ENCODE results near the gene GANAB. TPM values are rescaled to one million over a fixed set of nuclear protein-coding genes. Genes with fewer than 3 reads are reported as not detected.
"Not testable (repeated sequence)": the region's sequence is repeated elsewhere in the genome, so short reads cannot be mapped to it uniquely, and the experiment has no call there.

The GANAB gene
- total RNA-seq, 4 donors from 2014 or later = 76.0 to 118 (median 102) TPM

DNA sequence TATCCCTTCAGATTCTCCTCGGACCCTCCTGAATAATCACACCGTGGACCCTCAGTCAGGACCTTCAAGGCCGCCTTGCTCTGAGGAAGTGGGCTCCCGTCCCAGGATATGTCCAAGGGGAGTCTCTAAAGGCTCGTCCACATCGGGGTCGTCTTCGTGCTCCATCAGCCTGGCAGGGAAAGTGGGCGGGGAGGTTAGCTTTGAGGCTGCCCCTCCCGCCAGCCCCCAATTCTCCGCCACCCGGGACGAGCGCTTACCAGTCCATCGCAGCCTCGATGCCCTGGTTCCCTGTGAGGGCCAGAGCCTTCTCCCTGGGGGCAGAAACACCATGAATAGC is 32.0 kb upstream of the GANAB start:
- Histone ChIP-seq H3K36me3 (peaks cover 28% of the 10 kb centered on the region), H3K9me3 (no peaks in the 10 kb centered on the region), H3K27ac (peak overlapping the region; percentile 96), H3K4me1 (peaks cover 41% of the 10 kb centered on the region), H3K4me3 (peak overlapping the region; percentile 97), H3K27me3 (no peaks in the 10 kb centered on the region)
- TF ChIP-seq EP300 (IDR thresholded peaks at IDR 0.05) (no peak), POLR2A (IDR thresholded peaks at IDR 0.05) (no peak), POLR2AphosphoS5 (IDR thresholded peaks at IDR 0.05) (no peak)
- TF ChIP-seq, protein P1, sequence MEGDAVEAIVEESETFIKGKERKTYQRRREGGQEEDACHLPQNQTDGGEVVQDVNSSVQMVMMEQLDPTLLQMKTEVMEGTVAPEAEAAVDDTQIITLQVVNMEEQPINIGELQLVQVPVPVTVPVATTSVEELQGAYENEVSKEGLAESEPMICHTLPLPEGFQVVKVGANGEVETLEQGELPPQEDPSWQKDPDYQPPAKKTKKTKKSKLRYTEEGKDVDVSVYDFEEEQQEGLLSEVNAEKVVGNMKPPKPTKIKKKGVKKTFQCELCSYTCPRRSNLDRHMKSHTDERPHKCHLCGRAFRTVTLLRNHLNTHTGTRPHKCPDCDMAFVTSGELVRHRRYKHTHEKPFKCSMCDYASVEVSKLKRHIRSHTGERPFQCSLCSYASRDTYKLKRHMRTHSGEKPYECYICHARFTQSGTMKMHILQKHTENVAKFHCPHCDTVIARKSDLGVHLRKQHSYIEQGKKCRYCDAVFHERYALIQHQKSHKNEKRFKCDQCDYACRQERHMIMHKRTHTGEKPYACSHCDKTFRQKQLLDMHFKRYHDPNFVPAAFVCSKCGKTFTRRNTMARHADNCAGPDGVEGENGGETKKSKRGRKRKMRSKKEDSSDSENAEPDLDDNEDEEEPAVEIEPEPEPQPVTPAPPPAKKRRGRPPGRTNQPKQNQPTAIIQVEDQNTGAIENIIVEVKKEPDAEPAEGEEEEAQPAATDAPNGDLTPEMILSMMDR (IDR thresholded peaks at IDR 0.05) = no peak
- DNase-seq (ENCODE audit: low spot score in 2 of 2) = no peak
- WGBS = 5% methylated on average over 16 of the region's 16 CpGs

DNA sequence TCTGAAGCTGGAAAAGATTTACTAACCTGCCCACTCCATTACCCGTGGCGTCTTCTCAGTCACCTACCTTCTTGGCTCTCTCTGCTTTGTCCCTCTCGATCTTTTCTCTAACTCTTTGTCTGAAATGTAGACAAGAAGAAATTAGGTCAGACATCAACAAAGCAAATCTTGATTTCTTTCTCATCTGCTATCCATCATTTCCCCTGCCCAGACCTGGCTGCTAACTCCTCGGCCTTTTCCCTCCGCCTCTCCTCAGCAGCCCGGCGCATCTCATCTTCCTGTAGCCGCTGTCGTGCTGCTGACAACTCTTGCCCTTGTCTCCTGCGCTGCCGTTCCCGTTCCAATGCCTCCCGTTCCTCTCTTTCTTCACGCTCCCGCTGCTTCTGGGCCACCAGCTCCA is 31.3 kb upstream of the GANAB start:
- H3K27me3 ChIP-seq = no peaks in the 10 kb centered on the region
- DNase-seq (ENCODE audit: low spot score in 2 of 2) = no peak
- TF ChIP-seq POLR2A (IDR thresholded peaks at IDR 0.05) (no peak), EP300 (IDR thresholded peaks at IDR 0.05) (no peak)
- TF ChIP-seq, protein P1 (IDR thresholded peaks at IDR 0.05) = no peak
- H3K36me3 ChIP-seq = peaks cover 28% of the 10 kb centered on the region
- H3K4me1 ChIP-seq = peaks cover 48% of the 10 kb centered on the region
- H3K9me3 ChIP-seq = no peaks in the 10 kb centered on the region
- peak overlapping the region; percentile 97 for H3K4me3 ChIP-seq
- H3K27ac ChIP-seq = no peak overlapping the region
- 79% methylated on average over 15 of the region's 15 CpGs for WGBS

DNA sequence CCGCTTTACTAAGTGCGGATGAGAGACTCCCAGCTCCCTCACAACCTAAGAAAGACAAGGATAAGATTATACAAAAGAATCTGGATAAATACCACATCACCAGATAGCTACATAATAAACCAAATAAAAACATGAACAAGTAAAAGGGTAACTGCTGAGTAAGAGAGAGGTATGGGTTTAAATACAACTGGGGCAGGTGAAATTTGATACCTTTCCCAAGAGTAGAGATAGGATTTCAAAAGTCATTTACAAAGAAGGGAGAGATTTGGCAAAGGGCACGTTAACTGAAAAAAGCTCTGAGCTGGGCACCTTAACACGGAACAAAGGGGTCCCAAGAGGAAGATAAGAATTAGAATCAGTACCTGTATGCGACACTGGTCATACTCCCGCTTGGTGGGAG is 30.7 kb upstream of the GANAB start:
- H3K4me1 ChIP-seq = peaks cover 54% of the 10 kb centered on the region
- no peak overlapping the region for H3K4me3 ChIP-seq
- WGBS = 72% methylated on average over 6 of the region's 6 CpGs
- H3K9me3 ChIP-seq = no peaks in the 10 kb centered on the region
- TF ChIP-seq EP300 (IDR thresholded peaks at IDR 0.05) (no peak), POLR2A (IDR thresholded peaks at IDR 0.05) (no peak)
- TF ChIP-seq, protein P1 (IDR thresholded peaks at IDR 0.05) = no peak
- DNase-seq (ENCODE audit: low spot score in 2 of 2) = no peak
- H3K27ac ChIP-seq = no peak overlapping the region
- H3K27me3 ChIP-seq = no peaks in the 10 kb centered on the region
- H3K36me3 ChIP-seq = peaks cover 28% of the 10 kb centered on the region

DNA sequence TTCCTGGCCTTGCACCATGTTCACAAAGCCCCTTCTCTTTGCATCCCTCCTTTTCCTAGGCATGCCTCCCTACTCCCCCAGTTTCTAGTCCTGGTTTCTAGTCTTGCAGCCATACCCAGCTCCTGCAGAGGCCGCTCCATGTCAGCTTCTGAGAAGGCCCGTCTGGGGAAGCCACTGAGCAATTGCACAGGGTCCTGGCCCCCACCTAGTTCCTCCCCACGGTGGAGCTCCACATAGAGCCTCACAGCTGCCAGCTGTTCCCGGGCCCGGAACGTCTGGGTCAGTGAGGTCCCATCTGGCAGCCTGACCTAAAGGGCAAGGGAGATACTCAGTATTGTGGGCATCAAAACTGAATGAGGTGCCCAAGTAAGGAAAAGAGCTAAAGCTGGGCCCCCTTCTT is 30.3 kb upstream of the GANAB start:
- Histone ChIP-seq H3K4me3 (no peak overlapping the region), H3K9me3 (no peaks in the 10 kb centered on the region), H3K4me1 (peaks cover 56% of the 10 kb centered on the region), H3K27ac (no peak overlapping the region), H3K27me3 (no peaks in the 10 kb centered on the region), H3K36me3 (peaks cover 28% of the 10 kb centered on the region)
- DNase-seq (ENCODE audit: low spot score in 2 of 2) = no peak
- WGBS = 43% methylated on average over 6 of the region's 6 CpGs
- TF ChIP-seq, protein P1 (IDR thresholded peaks at IDR 0.05) = no peak
- no peak for TF ChIP-seq POLR2A (IDR thresholded peaks at IDR 0.05)
- TF ChIP-seq POLR2AphosphoS5 (IDR thresholded peaks at IDR 0.05) = no peak
- no peak for TF ChIP-seq EP300 (IDR thresholded peaks at IDR 0.05)

DNA sequence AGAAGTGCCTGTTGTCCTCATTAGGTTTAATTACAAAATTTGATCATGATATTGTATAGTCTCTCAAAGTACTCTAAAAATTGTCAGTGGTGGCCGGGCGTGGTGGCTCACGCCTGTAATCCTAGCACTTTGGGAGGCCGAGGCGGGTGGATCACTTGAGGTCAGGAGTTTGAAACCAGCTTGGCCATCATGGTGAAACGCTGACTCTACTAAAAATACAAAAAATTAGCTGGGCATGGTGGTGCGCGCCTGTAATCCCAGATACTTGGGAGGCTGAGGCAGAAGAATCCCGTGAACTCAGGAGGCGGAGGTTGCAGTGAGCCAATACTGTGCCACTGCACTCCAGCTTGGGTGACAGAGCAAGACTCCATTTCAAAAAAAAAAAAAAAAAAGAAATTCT is 29.0 kb upstream of the GANAB start:
- DNase-seq (ENCODE audit: low spot score in 2 of 2); H3K27me3 ChIP-seq; H3K9me3 ChIP-seq; H3K4me3 ChIP-seq; H3K27ac ChIP-seq: not testable (repeated sequence)
- 97% methylated on average over 10 of the region's 10 CpGs for WGBS
- peaks cover 28% of the 10 kb centered on the region for H3K36me3 ChIP-seq
- H3K4me1 ChIP-seq = peaks cover 54% of the 10 kb centered on the region

DNA sequence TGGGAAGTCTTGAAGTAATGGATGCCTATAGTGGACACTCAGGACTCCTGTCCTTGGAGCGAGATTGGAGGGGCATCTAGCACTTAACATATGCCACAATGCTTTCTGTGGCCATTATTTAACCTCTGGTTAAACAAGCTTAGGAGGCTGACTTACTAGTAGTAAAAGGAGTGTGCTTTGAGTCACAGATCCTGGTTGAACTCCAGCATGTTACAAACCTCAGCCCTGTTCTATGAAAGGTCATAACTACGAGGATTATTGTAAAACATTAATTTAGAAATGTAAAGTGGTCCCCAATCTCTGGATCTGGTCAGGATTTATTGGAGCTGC is 26.7 kb upstream of the GANAB start:
- Histone ChIP-seq H3K9me3 (no peaks in the 10 kb centered on the region), H3K36me3 (peaks cover 28% of the 10 kb centered on the region), H3K4me3 (no peak overlapping the region), H3K27ac (no peak overlapping the region), H3K27me3 (no peaks in the 10 kb centered on the region), H3K4me1 (peaks cover 50% of the 10 kb centered on the region)
- no peak for DNase-seq (ENCODE audit: low spot score in 2 of 2)
- TF ChIP-seq POLR2A (IDR thresholded peaks at IDR 0.05) (no peak), POLR2AphosphoS5 (IDR thresholded peaks at IDR 0.05) (no peak), EP300 (IDR thresholded peaks at IDR 0.05) (no peak)
- TF ChIP-seq, protein P1 (IDR thresholded peaks at IDR 0.05) = no peak
- WGBS = 80% methylated on average over 2 of the region's 2 CpGs
